PC-9 (cell line): ENCODE results near the gene LMF1. TPM values are rescaled to one million over a fixed set of nuclear protein-coding genes. Genes with fewer than 3 reads are reported as not detected.

Experiments used
- BruUV-seq: library from RNA; stranded (reverse); fragments of 400-500 nt; replicated peaks from 2 replicates; lab custom pipeline; 2021; lab: Mats Ljungman, UMichigan
- CTCF ChIA-PET: fragments of 300-600 bp; sonication (Branson Sonifier 250); formaldehyde crosslinking; loops from one replicate; lab custom pipeline; 2022; ENCODE audit warnings: antibody characterized with exemption; lab: Charles Lee
- POLR2A ChIA-PET: fragments of 300-600 bp; sonication (Branson Sonifier 250); formaldehyde crosslinking; loops from one replicate; lab custom pipeline; 2022; ENCODE audit warnings: antibody characterized with exemption; ENCODE audit not compliant: unreplicated experiment; lab: Charles Lee
- DNase-seq, 2 experiments: peaks; one replicate each; pipeline versions ENCODE4 v3.0.0 to v3.0.0-alpha.2; 2015 to 2022; ENCODE audit warnings: mixed read lengths in 1 of 2
- H2AFZ ChIP-seq: fragments of 200-600 bp; sonication (generic); 2 replicates; pipeline ENCODE4 v1.8.1; 2017; ENCODE audit warnings: antibody characterized with exemption
- H3F3A ChIP-seq: fragments of 200-600 bp; sonication (generic); 2 replicates; pipeline ENCODE4 v1.8.1; 2017; ENCODE audit warnings: antibody characterized with exemption, mild to moderate bottlenecking, low read depth; ENCODE audit not compliant: insufficient read depth
- H3K27ac ChIP-seq: fragments of 200-600 bp; sonication (generic); 2 replicates; pipeline ENCODE4 v1.6.1; 2016; ENCODE audit warnings: mixed run types
- H3K27me3 ChIP-seq: fragments of 200-600 bp; sonication (generic); 2 replicates; pipeline ENCODE4 v1.6.1; 2016; ENCODE audit warnings: low read depth, mixed run types; ENCODE audit not compliant: insufficient read depth
- H3K36me3 ChIP-seq: fragments of 200-600 bp; sonication (generic); 2 replicates; pipeline ENCODE4 v1.6.1; 2016; ENCODE audit warnings: low read depth, mixed run types
- H3K4me1 ChIP-seq: fragments of 200-600 bp; sonication (generic); replicated peaks from 2 replicates; pipeline ENCODE4 v1.6.1; 2016; ENCODE audit warnings: mixed run types; ENCODE audit not compliant: insufficient read depth
- H3K4me2 ChIP-seq: fragments of 200-600 bp; sonication (generic); 2 replicates; pipeline ENCODE4 v1.6.1; 2017; ENCODE audit warnings: mixed run types
- H3K4me3 ChIP-seq: fragments of 200-600 bp; sonication (generic); 2 replicates; pipeline ENCODE4 v1.6.1; 2016; ENCODE audit warnings: mixed run types
- H3K79me2 ChIP-seq: fragments of 200-600 bp; sonication (generic); 2 replicates; pipeline ENCODE4 v1.6.1; 2017; ENCODE audit warnings: low read depth, mixed run types
- H3K9me2 ChIP-seq: fragments of 200-600 bp; sonication (generic); 2 replicates; pipeline ENCODE4 v1.8.1; 2017; ENCODE audit warnings: mild to moderate bottlenecking; ENCODE audit not compliant: insufficient read depth
- H3K9me3 ChIP-seq: fragments of 200-600 bp; sonication (generic); 2 replicates; pipeline ENCODE4 v1.8.1; 2016; ENCODE audit warnings: low read depth; ENCODE audit not compliant: insufficient read depth
- H4K20me1 ChIP-seq: fragments of 200-600 bp; sonication (generic); 2 replicates; pipeline ENCODE4 v1.8.1; 2017; ENCODE audit not compliant: insufficient read depth
- CTCF ChIP-seq: fragments of 200-600 bp; sonication (generic); conservative IDR thresholded peaks from 2 replicates; pipeline ENCODE4 v1.6.1; 2017; ENCODE audit warnings: mixed run types, antibody characterized with exemption, mild to moderate bottlenecking, moderate library complexity
- EZH2 ChIP-seq: fragments of 200-600 bp; sonication (generic); IDR thresholded peaks from 2 replicates; pipeline ENCODE4 v1.8.0; 2017; ENCODE audit warnings: antibody characterized with exemption, low read depth
- intact Hi-C: fragments of 100-400 bp; cut with micrococcal nuclease; formaldehyde crosslinking; loops from one replicate; pipeline ENCODE4 v1.10.0; 2022; ENCODE audit not compliant: unreplicated experiment
- total RNA-seq: library from RNA; stranded (reverse); gene quantifications from 2 replicates; pipeline ENCODE4 v1.2.3, GENCODE V29; 2021

The LMF1 gene
- total RNA-seq, 1 experiment from 2014 or later = 31.3 TPM

GRCh38 chr16:973366-973765 lies 2.6 kb upstream of the LMF1 start:
- Histone ChIP-seq H3K4me3 (no peak overlapping the region), H3F3A (peaks cover 3% of the 10 kb centered on the region; the same call in 1 of the 2 replicates), H3K36me3 (no peaks in the 10 kb centered on the region), H3K9me3 (no peaks in the 10 kb centered on the region), H3K4me2 (no peak overlapping the region), H4K20me1 (no peaks in the 10 kb centered on the region; the same call in 1 of the 2 replicates), H3K9me2 (no peaks in the 10 kb centered on the region), H3K79me2 (peaks cover 8% of the 10 kb centered on the region; the same call in 1 of the 2 replicates), H3K4me1 (peaks cover 12% of the 10 kb centered on the region), H2AFZ (no peak overlapping the region), H3K27me3 (peaks cover 54% of the 10 kb centered on the region), H3K27ac (no peak overlapping the region)
- TF ChIP-seq EZH2 (no peak), CTCF (no peak)
- ChIA-PET CTCF (no interaction called here), POLR2A (no interaction called here)
- BruUV-seq = no TSS peak
- DNase-seq = no peak
- intact Hi-C loops = loop anchor here (5.0 to 10.0 kb wide), 2 partner anchors 159 to 261 kb away; no protein-coding TSS in a partner anchor

DNA sequence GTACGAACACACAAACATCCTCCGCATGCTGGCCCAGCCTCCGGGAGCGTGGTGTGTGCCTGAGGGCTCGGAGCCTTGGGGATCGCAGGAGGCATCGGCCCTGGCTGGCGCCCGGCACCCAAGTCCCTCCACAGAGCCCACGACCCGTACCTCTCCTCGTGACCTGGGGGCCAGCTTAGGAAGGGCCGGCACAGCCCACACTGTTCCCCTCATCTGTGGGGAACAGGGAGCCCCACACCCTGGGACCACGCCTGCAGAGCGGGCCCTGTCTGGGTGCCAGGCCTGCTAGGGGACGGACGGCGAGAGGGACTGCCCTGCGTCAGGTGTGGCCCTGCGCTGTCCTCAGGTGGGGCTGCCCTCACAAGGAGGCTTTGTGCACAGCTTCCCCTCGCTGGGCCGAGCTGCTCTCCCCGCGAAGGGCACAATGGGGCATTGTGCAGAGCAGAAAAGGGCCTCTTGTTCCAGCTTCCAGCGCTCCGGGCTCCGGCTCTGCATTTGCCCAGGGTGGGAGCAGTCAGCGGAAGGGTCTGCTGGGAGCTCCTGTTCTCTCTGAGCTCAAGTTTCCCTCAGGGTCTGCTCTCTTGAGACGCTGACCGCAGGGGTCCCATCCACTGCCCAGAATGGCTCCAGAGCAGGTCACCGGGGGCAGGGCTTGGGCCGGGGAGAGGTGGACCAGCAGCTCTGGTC lies 1.7 kb upstream of the LMF1 start:
- TF ChIP-seq EZH2 (no peak), CTCF (no peak)
- no TSS peak for BruUV-seq
- DNase-seq = no peak
- Histone ChIP-seq H3K9me3 (no peaks in the 10 kb centered on the region), H2AFZ (no peak overlapping the region), H3K4me1 (peaks cover 12% of the 10 kb centered on the region), H3K36me3 (no peaks in the 10 kb centered on the region), H3K79me2 (peaks cover 8% of the 10 kb centered on the region; the same call in 1 of the 2 replicates), H3K4me3 (no peak overlapping the region), H4K20me1 (no peaks in the 10 kb centered on the region; the same call in 1 of the 2 replicates), H3K9me2 (no peaks in the 10 kb centered on the region), H3K27ac (no peak overlapping the region), H3F3A (peaks cover 6% of the 10 kb centered on the region; the same call in 1 of the 2 replicates), H3K4me2 (no peak overlapping the region), H3K27me3 (peaks cover 45% of the 10 kb centered on the region)
- intact Hi-C loops = loop anchor here (5.0 to 10.0 kb wide), 2 partner anchors 158 to 260 kb away; no protein-coding TSS in a partner anchor
- ChIA-PET CTCF (no interaction called here), POLR2A (no interaction called here)

DNA sequence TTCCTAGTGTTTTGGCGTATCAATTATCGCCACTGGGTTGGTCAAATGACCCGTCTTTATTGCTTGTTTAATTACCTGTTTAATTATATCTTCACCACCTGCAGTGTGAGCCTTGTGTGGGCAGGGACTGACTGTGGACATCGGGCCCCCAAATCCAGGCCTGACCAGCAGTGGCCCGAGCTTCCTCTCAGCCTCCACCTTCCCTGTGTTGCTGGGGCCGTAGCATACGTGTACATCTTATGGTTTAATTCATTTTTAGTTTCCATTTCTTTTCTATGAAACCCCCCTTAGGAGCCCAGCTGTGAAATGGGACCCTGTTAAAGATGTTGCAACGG lies 1.2 kb upstream of the LMF1 start:
- H3F3A ChIP-seq = peaks cover 6% of the 10 kb centered on the region; the same call in 1 of the 2 replicates

More for the DNA sequence above, 1.2 kb upstream of the LMF1 start:
- no peak overlapping the region for H3K4me3 ChIP-seq
- TF ChIP-seq EZH2 (no peak), CTCF (no peak)
- H3K4me1 ChIP-seq = peaks cover 12% of the 10 kb centered on the region
- intact Hi-C loops = loop anchor here (5.0 to 10.0 kb wide), 2 partner anchors 157 to 260 kb away; no protein-coding TSS in a partner anchor
- DNase-seq = no peak
- H4K20me1 ChIP-seq = no peaks in the 10 kb centered on the region; the same call in 1 of the 2 replicates
- H2AFZ ChIP-seq = no peak overlapping the region
- H3K9me3 ChIP-seq = no peaks in the 10 kb centered on the region
- H3K27me3 ChIP-seq = peaks cover 40% of the 10 kb centered on the region
- no TSS peak for BruUV-seq
- H3K4me2 ChIP-seq = no peak overlapping the region
- H3K9me2 ChIP-seq = no peaks in the 10 kb centered on the region
- H3K79me2 ChIP-seq = peaks cover 8% of the 10 kb centered on the region; the same call in 1 of the 2 replicates
- H3K27ac ChIP-seq = no peak overlapping the region
- no peaks in the 10 kb centered on the region for H3K36me3 ChIP-seq
- CTCF ChIA-PET = no interaction called here
- POLR2A ChIA-PET = no interaction called here
